MM.1S (cell line): ENCODE data around the gene SUPT3H.
A peak's percentile ranks its signal among the peaks of the same experiment; 100 is the strongest.

ENCODE experiments used
- DNase-seq: peaks from one replicate; pipeline ENCODE4 v3.0.0-alpha.2; 2015
- H2AFZ ChIP-seq: fragments of 300-600 bp; sonication (generic); 2 replicates; pipeline ENCODE4 v1.6.0; 2016; ENCODE audit warnings: antibody characterized with exemption, low read length
- H3F3A ChIP-seq: fragments of 300-600 bp; sonication (generic); 2 replicates; pipeline ENCODE4 v1.6.1; 2016; ENCODE audit warnings: mild to moderate bottlenecking, antibody characterized with exemption, low read length, moderate library complexity, mixed read lengths; ENCODE audit not compliant: insufficient read depth
- H3K27ac ChIP-seq: fragments of 300-600 bp; sonication (generic); 2 replicates; pipeline ENCODE4 v1.5.1; 2016; ENCODE audit warnings: mild to moderate bottlenecking, low read length
- H3K27me3 ChIP-seq: fragments of 300-600 bp; sonication (generic); replicated peaks from 2 replicates; pipeline ENCODE4 v1.6.0; 2016; ENCODE audit warnings: low read length; ENCODE audit not compliant: insufficient read depth
- H3K36me3 ChIP-seq: fragments of 300-600 bp; sonication (generic); replicated peaks from 2 replicates; pipeline ENCODE4 v1.6.1; 2016; ENCODE audit warnings: mild to moderate bottlenecking, low read length, mixed read lengths; ENCODE audit not compliant: insufficient read depth
- H3K4me1 ChIP-seq: fragments of 300-600 bp; sonication (generic); 2 replicates; pipeline ENCODE4 v1.6.1; 2016; ENCODE audit warnings: low read length, mixed read lengths
- H3K4me2 ChIP-seq: fragments of 300-600 bp; sonication (generic); 2 replicates; pipeline ENCODE4 v1.6.0; 2016; ENCODE audit warnings: low read depth, low read length
- H3K4me3 ChIP-seq: fragments of 300-600 bp; sonication (generic); 2 replicates; pipeline ENCODE4 v1.5.1; 2016; ENCODE audit warnings: low read length, mixed read lengths
- H3K79me2 ChIP-seq: fragments of 300-600 bp; sonication (generic); 2 replicates; pipeline ENCODE4 v1.6.1; 2016; ENCODE audit warnings: mixed run types, low read length, mixed read lengths
- H3K9ac ChIP-seq: fragments of 300-600 bp; sonication (generic); 2 replicates; pipeline ENCODE4 v1.6.1; 2016; ENCODE audit warnings: low read length, mixed read lengths
- H3K9me2 ChIP-seq: fragments of 300-600 bp; sonication (generic); replicated peaks from 2 replicates; pipeline ENCODE4 v1.6.1; 2016; ENCODE audit warnings: mild to moderate bottlenecking, low read length, mixed read lengths; ENCODE audit not compliant: insufficient read depth
- H3K9me3 ChIP-seq: fragments of 300-600 bp; sonication (generic); replicated peaks from 2 replicates; pipeline ENCODE4 v1.6.1; 2016; ENCODE audit warnings: mild to moderate bottlenecking, low read length, mixed read lengths; ENCODE audit not compliant: insufficient read depth
- H4K20me1 ChIP-seq: fragments of 300-600 bp; sonication (generic); 2 replicates; pipeline ENCODE4 v1.6.1; 2016; ENCODE audit warnings: mild to moderate bottlenecking, low read length, moderate library complexity, mixed read lengths; ENCODE audit not compliant: insufficient read depth
- EZH2 ChIP-seq: fragments of 300-600 bp; sonication (generic); optimal IDR thresholded peaks from 2 replicates; pipeline ENCODE3; 2017; ENCODE audit warnings: low read depth, mild to moderate bottlenecking, antibody characterized with exemption, low read length, mixed read lengths
- EZH2phosphoT487 ChIP-seq: fragments of 300-600 bp; sonication (generic); IDR thresholded peaks from 2 replicates; pipeline ENCODE4 v1.6.1; 2018; ENCODE audit warnings: antibody characterized with exemption, low read length
- TF ChIP-seq, protein P1 (sequence below): fragments of 300-600 bp; sonication (generic); IDR thresholded peaks from 2 replicates; pipeline ENCODE4 v1.5.1; 2016; ENCODE audit warnings: antibody characterized with exemption, low read length, mixed read lengths

SUPT3H gene

DNA sequence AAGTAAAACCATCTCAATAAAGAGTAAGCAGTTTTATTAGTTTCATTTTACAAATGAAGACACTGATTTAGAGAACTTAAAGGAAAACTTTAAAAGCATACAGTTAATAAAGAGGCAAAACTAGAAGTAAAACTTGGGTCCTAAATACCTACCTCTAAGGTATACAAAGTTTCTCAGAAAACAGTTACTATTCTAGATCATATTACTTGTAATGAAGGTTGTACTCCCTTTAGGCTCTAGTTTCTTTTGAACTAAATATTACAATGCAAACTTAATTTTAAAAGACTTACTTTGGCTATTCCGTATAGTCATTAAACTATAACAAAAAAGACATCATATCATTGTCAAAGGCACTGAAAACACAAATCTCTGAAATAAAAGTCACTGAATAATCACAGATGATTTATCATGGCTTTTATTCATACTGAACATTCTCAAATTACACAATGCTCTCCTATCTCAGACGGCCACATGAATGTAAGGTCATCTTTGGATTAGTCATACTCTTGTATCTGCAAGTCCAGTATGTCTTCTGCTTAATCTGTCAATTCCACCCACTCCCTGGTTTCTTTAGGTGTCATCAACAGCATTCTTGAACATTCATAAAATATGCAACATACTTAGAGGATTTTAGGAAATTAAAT, 411.2 kb downstream of the SUPT3H start:
- no peak overlapping the region for H3K4me2 ChIP-seq
- TF ChIP-seq EZH2phosphoT487 (no peak), EZH2 (no peak)
- TF ChIP-seq, protein P1, sequence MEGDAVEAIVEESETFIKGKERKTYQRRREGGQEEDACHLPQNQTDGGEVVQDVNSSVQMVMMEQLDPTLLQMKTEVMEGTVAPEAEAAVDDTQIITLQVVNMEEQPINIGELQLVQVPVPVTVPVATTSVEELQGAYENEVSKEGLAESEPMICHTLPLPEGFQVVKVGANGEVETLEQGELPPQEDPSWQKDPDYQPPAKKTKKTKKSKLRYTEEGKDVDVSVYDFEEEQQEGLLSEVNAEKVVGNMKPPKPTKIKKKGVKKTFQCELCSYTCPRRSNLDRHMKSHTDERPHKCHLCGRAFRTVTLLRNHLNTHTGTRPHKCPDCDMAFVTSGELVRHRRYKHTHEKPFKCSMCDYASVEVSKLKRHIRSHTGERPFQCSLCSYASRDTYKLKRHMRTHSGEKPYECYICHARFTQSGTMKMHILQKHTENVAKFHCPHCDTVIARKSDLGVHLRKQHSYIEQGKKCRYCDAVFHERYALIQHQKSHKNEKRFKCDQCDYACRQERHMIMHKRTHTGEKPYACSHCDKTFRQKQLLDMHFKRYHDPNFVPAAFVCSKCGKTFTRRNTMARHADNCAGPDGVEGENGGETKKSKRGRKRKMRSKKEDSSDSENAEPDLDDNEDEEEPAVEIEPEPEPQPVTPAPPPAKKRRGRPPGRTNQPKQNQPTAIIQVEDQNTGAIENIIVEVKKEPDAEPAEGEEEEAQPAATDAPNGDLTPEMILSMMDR: no peak
- no peaks in the 10 kb centered on the region for H3K4me1 ChIP-seq
- no peaks in the 10 kb centered on the region for H4K20me1 ChIP-seq
- no peaks in the 10 kb centered on the region for H3K36me3 ChIP-seq
- no peak overlapping the region for H2AFZ ChIP-seq
- no peaks in the 10 kb centered on the region for H3K9me3 ChIP-seq
- no peak overlapping the region for H3K4me3 ChIP-seq
- H3K9me2 ChIP-seq: no peaks in the 10 kb centered on the region
- no peaks in the 10 kb centered on the region for H3K79me2 ChIP-seq
- no peaks in the 10 kb centered on the region for H3K27me3 ChIP-seq
- H3K27ac ChIP-seq: no peak overlapping the region
- no peak for DNase-seq
- no peak overlapping the region for H3K9ac ChIP-seq
- no peaks in the 10 kb centered on the region for H3F3A ChIP-seq

DNA sequence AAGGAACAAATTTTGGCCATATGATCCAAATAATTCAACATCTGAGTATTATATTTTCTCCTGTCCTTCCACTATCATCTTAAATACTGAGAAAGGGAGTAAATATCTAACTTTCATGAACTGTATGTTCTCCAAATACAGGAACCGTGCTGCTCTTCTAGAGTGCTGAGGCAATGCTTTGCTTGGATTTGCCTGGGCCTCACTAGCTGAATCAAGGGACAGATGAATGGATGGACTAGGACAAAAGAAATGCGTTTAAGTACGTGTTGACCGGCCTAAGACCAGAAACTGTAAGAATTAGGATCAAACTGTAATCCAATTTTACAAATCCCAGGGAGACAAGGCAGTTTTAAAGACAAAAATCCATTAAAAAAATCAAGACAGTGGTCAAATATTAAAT, 412.0 kb downstream of the SUPT3H start:
- Histone ChIP-seq H3K27ac (no peak overlapping the region), H3K27me3 (no peaks in the 10 kb centered on the region), H3K9ac (no peak overlapping the region), H2AFZ (no peak overlapping the region), H3K9me2 (no peaks in the 10 kb centered on the region), H4K20me1 (no peaks in the 10 kb centered on the region), H3K79me2 (no peaks in the 10 kb centered on the region), H3K4me3 (no peak overlapping the region), H3K36me3 (no peaks in the 10 kb centered on the region), H3K9me3 (no peaks in the 10 kb centered on the region), H3K4me1 (peaks cover 6% of the 10 kb centered on the region), H3K4me2 (no peak overlapping the region), H3F3A (peaks cover 5% of the 10 kb centered on the region; the same call in 1 of the 2 replicates)
- no peak for DNase-seq
- TF ChIP-seq EZH2 (no peak), EZH2phosphoT487 (no peak)
- TF ChIP-seq, protein P1: no peak

DNA sequence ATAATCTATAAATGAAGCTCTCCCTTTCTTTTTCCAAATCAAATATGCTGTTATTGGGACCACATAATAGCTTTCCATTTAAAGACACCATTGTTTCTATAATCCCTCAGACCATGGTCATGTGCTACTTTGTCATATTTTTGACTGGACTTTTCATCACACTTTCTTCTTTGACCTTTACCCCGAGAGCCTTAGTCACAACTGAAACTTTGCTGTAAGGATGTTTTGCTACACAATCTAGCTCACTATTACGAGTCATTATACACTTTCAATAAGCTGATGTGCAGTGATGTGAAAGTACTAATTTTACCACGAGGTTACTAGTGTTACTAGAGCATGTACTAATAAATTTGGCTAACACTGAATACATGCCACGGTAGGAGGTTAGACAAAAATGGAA, 416.8 kb downstream of the SUPT3H start:
- peak; percentile 39 for DNase-seq
- H3K27me3 ChIP-seq: no peaks in the 10 kb centered on the region
- no peak overlapping the region for H3K4me3 ChIP-seq
- peak overlapping the region; percentile 22; the same call in 1 of the 2 replicates for H3K4me2 ChIP-seq
- no peaks in the 10 kb centered on the region for H3K9me2 ChIP-seq
- H3F3A ChIP-seq: peaks cover 6% of the 10 kb centered on the region; the same call in 1 of the 2 replicates
- no peaks in the 10 kb centered on the region for H3K79me2 ChIP-seq
- no peaks in the 10 kb centered on the region for H3K9me3 ChIP-seq
- no peak overlapping the region for H3K27ac ChIP-seq
- peaks cover 7% of the 10 kb centered on the region for H3K4me1 ChIP-seq
- H3K9ac ChIP-seq: no peak overlapping the region
- no peak overlapping the region for H2AFZ ChIP-seq
- TF ChIP-seq, protein P1: no peak
- no peak for TF ChIP-seq EZH2phosphoT487
- TF ChIP-seq EZH2: no peak
- H4K20me1 ChIP-seq: no peaks in the 10 kb centered on the region
- no peaks in the 10 kb centered on the region for H3K36me3 ChIP-seq
